HG03108 (cell line): ENCODE data around the gene KCNQ1.

ENCODE experiments used
- ATAC-seq: cut with Tn5 transposase; IDR thresholded peaks from one replicate; pipeline ENCODE4 v1.9.1; 2021; ENCODE audit warnings: moderate library complexity; ENCODE audit not compliant: unreplicated experiment

The KCNQ1 gene

GRCh38 chr11:2725368-2726300 is 280.8 kb downstream of the KCNQ1 start:
- ATAC-seq: no peak

GRCh38 chr11:2726964-2727363 is 282.2 kb downstream of the KCNQ1 start:
- no peak for ATAC-seq

- ATAC-seq: no peak
Measured at GRCh38 chr11:2728128-2728662, 283.4 kb downstream of the KCNQ1 start.

GRCh38 chr11:2728663-2729332 is 284.0 kb downstream of the KCNQ1 start:
- ATAC-seq: no peak

GRCh38 chr11:2729841-2730240 is 285.0 kb downstream of the KCNQ1 start:
- no peak for ATAC-seq

GRCh38 chr11:2730272-2731129 is 285.7 kb downstream of the KCNQ1 start:
- ATAC-seq: no peak

GRCh38 chr11:2731130-2732125 is 286.6 kb downstream of the KCNQ1 start:
- no peak for ATAC-seq

GRCh38 chr11:2732261-2732939 is 287.6 kb downstream of the KCNQ1 start:
- ATAC-seq: no peak

GRCh38 chr11:2732940-2733628 is 288.3 kb downstream of the KCNQ1 start:
- ATAC-seq: no peak

- ATAC-seq: no peak
Measured at GRCh38 chr11:2734181-2735052, 289.6 kb downstream of the KCNQ1 start.

- no peak for ATAC-seq
Measured at GRCh38 chr11:2735053-2735589, 290.3 kb downstream of the KCNQ1 start.

GRCh38 chr11:2736577-2737225 is 291.9 kb downstream of the KCNQ1 start:
- ATAC-seq: no peak

GRCh38 chr11:2737226-2737590 is 292.4 kb downstream of the KCNQ1 start:
- no peak for ATAC-seq

GRCh38 chr11:2737866-2738265 is 293.1 kb downstream of the KCNQ1 start:
- ATAC-seq: no peak

- ATAC-seq: no peak
Measured at GRCh38 chr11:2738551-2739431, 294.0 kb downstream of the KCNQ1 start.
